Endothelial cell of umbilical vein (primary cell): ENCODE measurements around the gene SRRM5. TPM values are rescaled to one million over a fixed set of nuclear protein-coding genes. Genes with fewer than 3 reads are reported as not detected.

ENCODE experiments used
- BruUV-seq: library from RNA; stranded (reverse); fragments of 400-500 nt; replicated peaks from 2 replicates; lab custom pipeline; 2021; lab: Mats Ljungman, UMichigan
- CTCF ChIA-PET: fragments of 300-600, 350-600 bp; sonication (Branson Sonifier 250); formaldehyde crosslinking; loops from one replicate; lab custom pipeline; 2021; ENCODE audit warnings: antibody characterized with exemption, inconsistent platforms; lab: Charles Lee
- POLR2A ChIA-PET: fragments of 300-600, 350-600 bp; sonication (Branson Sonifier 250); formaldehyde crosslinking; loops from one replicate; lab custom pipeline; 2021; ENCODE audit warnings: antibody characterized with exemption, inconsistent platforms; lab: Charles Lee
- DNase-seq: peaks from one replicate; pipeline ENCODE4 v3.0.0-alpha.2; 2011; ENCODE audit warnings: low read depth, low spot score
- FAIRE-seq: peaks from 2 replicates; lab custom pipeline; 2011; peaks lifted over from hg19 to GRCh38; lab: Jason Lieb, UNC
- H2AFZ ChIP-seq: 2 replicates; pipeline ENCODE4 v1.6.0; 2012; ENCODE audit warnings: low read depth, low read length, control low read depth, inconsistent platforms
- H3K27ac ChIP-seq: 2 replicates; pipeline ENCODE4 v1.5.1; 2011; ENCODE audit warnings: low read depth, mild to moderate bottlenecking, control low read depth, low read length, moderate library complexity; ENCODE audit not compliant: insufficient read depth
- H3K27me3 ChIP-seq, 2 experiments: 2 replicates each; pipeline versions ENCODE4 v1.6.0 to v1.6.1; 2011; ENCODE audit warnings: low read length in 2 of 2, mixed read lengths in 1 of 2; ENCODE audit not compliant: control insufficient read depth in 2 of 2, insufficient read depth in 2 of 2
- H3K36me3 ChIP-seq, 2 experiments: 2 replicates in 1 of 2; 3 replicates in 1 of 2; pipeline ENCODE4 v1.5.1; 2011; ENCODE audit warnings: low read length in 2 of 2, mild to moderate bottlenecking in 1 of 2, moderate library complexity in 1 of 2; ENCODE audit not compliant: control insufficient read depth in 2 of 2, insufficient read depth in 2 of 2; ENCODE audit errors: extremely low read depth in 1 of 2
- H3K4me1 ChIP-seq: 3 replicates; pipeline ENCODE4 v1.5.1; 2011; ENCODE audit warnings: mild to moderate bottlenecking, low read length; ENCODE audit not compliant: control insufficient read depth, insufficient read depth; ENCODE audit errors: extremely low read depth
- H3K4me2 ChIP-seq: 2 replicates; pipeline ENCODE4 v1.6.1; 2011; ENCODE audit warnings: low read length, control low read depth, mixed read lengths; ENCODE audit not compliant: insufficient read depth
- H3K4me3 ChIP-seq, 3 experiments: fragments of 200-600 bp in 1 of 3; sonication (generic), shearing (Covaris generic) in 1 of 3; replicated peaks in 1 of 3; 2 replicates each; pipeline ENCODE4 v1.5.1; 2011 to 2016; ENCODE audit warnings: control low read depth in 3 of 3, low read length in 3 of 3, mild to moderate bottlenecking in 2 of 3, inconsistent platforms in 1 of 3, low read depth in 1 of 3, moderate library complexity in 1 of 3; ENCODE audit not compliant: insufficient read depth in 1 of 3
- H3K79me2 ChIP-seq: 2 replicates; pipeline ENCODE4 v1.6.0; 2012; ENCODE audit warnings: low read length, inconsistent platforms; ENCODE audit not compliant: control insufficient read depth, insufficient read depth
- H3K9ac ChIP-seq: replicated peaks from 2 replicates; pipeline ENCODE3; 2011; ENCODE audit warnings: low read length, control low read depth; ENCODE audit not compliant: insufficient read depth; ENCODE audit errors: extremely low read depth
- H3K9me1 ChIP-seq: replicated peaks from 3 replicates; pipeline ENCODE4 v1.6.0; 2011; ENCODE audit warnings: mild to moderate bottlenecking, low read length; ENCODE audit not compliant: control insufficient read depth, insufficient read depth; ENCODE audit errors: extremely low read depth
- H3K9me3 ChIP-seq: replicated peaks from 2 replicates; pipeline ENCODE4 v1.5.1; 2012; ENCODE audit warnings: low read length, inconsistent platforms; ENCODE audit not compliant: control insufficient read depth, insufficient read depth
- H4K20me1 ChIP-seq: replicated peaks from 2 replicates; pipeline ENCODE3; 2011; ENCODE audit warnings: mild to moderate bottlenecking, low read length; ENCODE audit not compliant: control insufficient read depth, insufficient read depth; ENCODE audit errors: extremely low read depth
- CTCF ChIP-seq, 2 donors: IDR thresholded peaks; 1 replicate in 1 of 2; 2 replicates in 1 of 2; pipeline ENCODE4 v1.5.1; 2011; ENCODE audit warnings: low read length in 2 of 2, mild to moderate bottlenecking in 2 of 2, moderate library complexity in 2 of 2, control low read depth in 1 of 2, inconsistent platforms in 1 of 2, low read depth in 1 of 2; ENCODE audit not compliant: insufficient read depth in 1 of 2; ENCODE audit errors: extremely low read depth in 1 of 2
- EZH2 ChIP-seq: IDR thresholded peaks from 2 replicates; pipeline ENCODE4 v1.6.1; 2012; ENCODE audit warnings: borderline replicate concordance, low read depth, mild to moderate bottlenecking, moderate library complexity, low read length, inconsistent platforms; ENCODE audit not compliant: severe bottlenecking
- FOS ChIP-seq: IDR thresholded peaks from 2 replicates; pipeline ENCODE4 v1.6.1; 2011; ENCODE audit warnings: mild to moderate bottlenecking, low read length, moderate library complexity, borderline replicate concordance; ENCODE audit not compliant: insufficient read depth
- GATA2 ChIP-seq: IDR thresholded peaks from 2 replicates; pipeline ENCODE4 v1.7.0; 2011; ENCODE audit warnings: low read depth, mild to moderate bottlenecking, moderate library complexity, mixed read lengths, low read length; ENCODE audit not compliant: insufficient read length, insufficient read depth
- JUN ChIP-seq: IDR thresholded peaks from 2 replicates; pipeline ENCODE4 v1.6.1; 2011; ENCODE audit warnings: borderline replicate concordance, low read depth; ENCODE audit not compliant: insufficient read length, insufficient read depth
- MAX ChIP-seq: IDR thresholded peaks from 2 replicates; pipeline ENCODE4 v1.6.1; 2011; ENCODE audit not compliant: insufficient read depth, insufficient read length
- MYC ChIP-seq: IDR thresholded peaks from one replicate; pipeline ENCODE4 v1.6.1; 2011; ENCODE audit warnings: mild to moderate bottlenecking, low read depth, low read length
- POLR2A ChIP-seq: IDR thresholded peaks from 2 replicates; pipeline ENCODE4 v1.6.1; 2012; ENCODE audit warnings: low read depth, mild to moderate bottlenecking, control low read depth, low read length
- POLR2AphosphoS5 ChIP-seq: IDR thresholded peaks from 2 replicates; pipeline ENCODE4 v1.6.1; 2012; ENCODE audit warnings: low read depth, mild to moderate bottlenecking, control low read depth, low read length, moderate library complexity; ENCODE audit not compliant: insufficient read depth
- dilution Hi-C: fragments of 300-500 bp; cut with MboI; formaldehyde crosslinking; loops from one replicate; pipeline ENCODE4 v1.15.0; 2019; ENCODE audit warnings: low sequenced_read_pairs; ENCODE audit not compliant: extremely low pct_ligation_motif_present
- intact Hi-C: fragments of 100-400 bp; cut with micrococcal nuclease; formaldehyde crosslinking; loops from one replicate; pipeline ENCODE4 v1.10.0; 2022
- polyA plus RNA-seq, 4 experiments: library from polyadenylated mRNA; depleted of rRNA in 3 of 4; stranded (reverse) in 3 of 4; unstranded in 1 of 4; fragments of >200 nt; gene quantifications; 2 replicates each; pipeline versions ENCODE4 v1.2.1 to v1.2.3, GENCODE V29; 2011 to 2012; ENCODE audit warnings: missing spikeins in 1 of 4
- total RNA-seq: library from RNA; stranded (reverse); gene quantifications from 2 replicates; pipeline ENCODE4 v1.2.3, GENCODE V29; 2021

Gene SRRM5
- total and polyA plus RNA-seq, 2 donors (not counting 3 experiments of a cell fraction or from before 2014, with no cell fraction given) = 0.17 to 0.27 TPM

- H3K9me1 ChIP-seq = no peaks in the 10 kb centered on the region
- no peaks in the 10 kb centered on the region for H4K20me1 ChIP-seq
- DNase-seq (no peak), FAIRE-seq (no peak)
- H3K9me3 ChIP-seq = no peaks in the 10 kb centered on the region
- no TSS peak for BruUV-seq
- H3K79me2 ChIP-seq = no peaks in the 10 kb centered on the region
- dilution Hi-C loops (no loop called here), intact Hi-C loops (no loop called here)
- ChIA-PET POLR2A (no interaction called here), CTCF (interaction anchor here (0.6 kb wide), 1 partner anchor 10 kb away, joined by 3 read pairs; no protein-coding TSS in a partner anchor)
- H3K4me1 ChIP-seq = no peaks in the 10 kb centered on the region
- H3K4me2 ChIP-seq = no peak overlapping the region
- H3K4me3 ChIP-seq = no peak overlapping the region
- no peak overlapping the region for H3K27ac ChIP-seq
- no peak overlapping the region for H2AFZ ChIP-seq
- TF ChIP-seq GATA2 (no peak), POLR2AphosphoS5 (no peak), POLR2A (no peak), EZH2 (no peak), JUN (no peak), MAX (no peak), CTCF (IDR thresholded peaks at IDR 0.05; ENCODE audit: extremely low read depth in 1 of 2, insufficient read depth in 1 of 2, low read depth in 1 of 2, low read length in 2 of 2) (no peak), MYC (no peak), FOS (no peak)
- no peaks in the 10 kb centered on the region for H3K27me3 ChIP-seq
- H3K36me3 ChIP-seq = no peaks in the 10 kb centered on the region
- no peak overlapping the region for H3K9ac ChIP-seq
Measured at GRCh38 chr19:43626838-43627237, 14.9 kb downstream of the SRRM5 start.
